ENCODE measurements around the gene LITAF.

DNA sequence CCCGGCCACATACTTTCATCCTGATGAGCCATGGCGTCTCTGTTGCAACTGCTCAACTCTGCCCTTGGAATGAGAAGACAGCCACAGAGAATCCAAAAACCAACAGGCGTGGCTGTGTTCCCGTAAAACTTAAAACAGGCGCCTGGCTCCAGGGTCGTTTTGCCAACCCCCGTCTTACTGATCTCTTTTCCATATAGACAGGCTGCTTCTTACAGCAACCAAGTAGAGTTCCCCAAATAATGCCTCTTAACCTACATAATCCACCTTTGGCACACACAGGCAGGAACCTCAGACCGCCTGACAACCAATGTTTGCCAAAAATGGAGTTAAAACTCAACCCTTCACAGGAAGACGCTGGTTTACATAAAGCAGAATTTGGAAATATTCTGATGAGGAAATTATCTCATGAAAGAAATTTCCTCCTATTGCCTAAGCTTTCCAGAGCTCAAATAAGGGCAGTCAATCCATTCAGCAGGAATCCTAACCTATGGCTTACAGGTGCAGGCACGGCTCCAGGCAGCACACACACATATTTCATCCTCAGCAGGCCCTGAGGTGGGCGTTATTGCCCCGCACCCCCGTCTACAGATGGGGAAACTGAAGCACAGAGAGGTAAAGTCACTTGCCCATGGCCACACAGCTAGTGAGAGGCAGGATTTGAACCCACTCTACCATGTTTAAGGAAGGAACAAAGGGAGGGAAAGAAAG, 35.8 kb downstream of the LITAF start:
- no peak for TF ChIP-seq CTCF (IDR thresholded peaks at IDR 0.05; ENCODE audit: insufficient read depth, low read length, poor library complexity, severe bottlenecking)
- TF ChIP-seq EZH2phosphoT487 (conservative IDR thresholded peaks at IDR 0.05; ENCODE audit: low read length): no peak

All from SU-DHL-6 (cell line).